Measurements from ENCODE around the gene MPV17L2.
"Not testable (repeated sequence)": the region's sequence is repeated elsewhere in the genome, so short reads cannot be mapped to it uniquely, and the experiment has no call there.

The MPV17L2 gene

GRCh38 chr19:18208098-18208951 is 15.3 kb downstream of the MPV17L2 start:
- TF ChIP-seq CTCF (conservative IDR thresholded peaks at IDR 0.05) (peak; percentile 90), ZFX (IDR thresholded peaks at IDR 0.05) (no peak)
- H3K27ac ChIP-seq, result no peak overlapping the region

GRCh38 chr19:18209912-18210311 is 16.9 kb downstream of the MPV17L2 start:
- not testable (repeated sequence) for H3K27ac ChIP-seq

GRCh38 chr19:18211683-18212082 is 18.7 kb downstream of the MPV17L2 start:
- no peak overlapping the region for H3K27ac ChIP-seq
- TF ChIP-seq ZFX (IDR thresholded peaks at IDR 0.05) (no peak), CTCF (conservative IDR thresholded peaks at IDR 0.05) (no peak)

GRCh38 chr19:18214779-18215433 is 21.9 kb downstream of the MPV17L2 start:
- no peak for TF ChIP-seq ZFX (IDR thresholded peaks at IDR 0.05)
- TF ChIP-seq CTCF (conservative IDR thresholded peaks at IDR 0.05), result no peak
- no peak overlapping the region for H3K27ac ChIP-seq

- no peak overlapping the region for H3K27ac ChIP-seq
- TF ChIP-seq ZFX (IDR thresholded peaks at IDR 0.05) (no peak), CTCF (conservative IDR thresholded peaks at IDR 0.05) (no peak)
Observed at GRCh38 chr19:18216789-18217188, 23.8 kb downstream of the MPV17L2 start.

GRCh38 chr19:18218159-18218558 is 25.1 kb downstream of the MPV17L2 start:
- no peak for TF ChIP-seq ZFX (IDR thresholded peaks at IDR 0.05)
- no peak overlapping the region for H3K27ac ChIP-seq

- no peak for TF ChIP-seq ZFX (IDR thresholded peaks at IDR 0.05)
- TF ChIP-seq CTCF (conservative IDR thresholded peaks at IDR 0.05), result no peak
- no peak overlapping the region for H3K27ac ChIP-seq
Observed at GRCh38 chr19:18218600-18218999, 25.6 kb downstream of the MPV17L2 start.

- TF ChIP-seq ZFX (IDR thresholded peaks at IDR 0.05), result no peak
- TF ChIP-seq CTCF (conservative IDR thresholded peaks at IDR 0.05), result no peak
- H3K27ac ChIP-seq, result no peak overlapping the region
Observed at GRCh38 chr19:18219911-18220631, 27.1 kb downstream of the MPV17L2 start.

Data from C4-2B (cell line).